CD14-positive monocyte (primary cell): ENCODE results near the gene TIGIT. TPM values are rescaled to one million over a fixed set of nuclear protein-coding genes. Genes with fewer than 3 reads are reported as not detected.

Experiments
- DNase-seq, 3 donors: peaks; one replicate each; pipeline ENCODE4 v3.0.0-alpha.2; 2011 to 2022
- H2AFZ ChIP-seq: 2 replicates; pipeline ENCODE4 v1.6.0; 2012; ENCODE audit warnings: mild to moderate bottlenecking, low read depth, low read length, inconsistent platforms; ENCODE audit not compliant: insufficient read depth, poor library complexity, severe bottlenecking
- H3K27ac ChIP-seq, 2 donors: 1 replicate in 1 of 2; 2 replicates in 1 of 2; pipeline ENCODE4 v1.5.1; 2012 to 2013; ENCODE audit warnings: low read length in 2 of 2, control low read depth in 1 of 2, inconsistent platforms in 1 of 2, low read depth in 1 of 2, mild to moderate bottlenecking in 1 of 2
- H3K27me3 ChIP-seq, 2 donors: one replicate each; pipeline versions ENCODE4 v1.6.0 to v1.6.1; 2011 to 2013; ENCODE audit warnings: low read length in 2 of 2; ENCODE audit not compliant: control insufficient read depth in 2 of 2, insufficient read depth in 2 of 2
- H3K36me3 ChIP-seq, 2 donors: replicated peaks in 1 of 2; 1 replicate in 1 of 2; 2 replicates in 1 of 2; pipeline versions ENCODE4 v1.5.1 to v1.6.1; 2012 to 2013; ENCODE audit warnings: low read length in 2 of 2, control low read depth in 1 of 2, inconsistent platforms in 1 of 2, mild to moderate bottlenecking in 1 of 2; ENCODE audit not compliant: insufficient read depth in 2 of 2, control insufficient read depth in 1 of 2
- H3K4me1 ChIP-seq, 2 donors: 1 replicate in 1 of 2; 2 replicates in 1 of 2; pipeline versions ENCODE4 v1.5.1 to v1.6.1; 2012 to 2013; ENCODE audit warnings: low read length in 2 of 2, control low read depth in 1 of 2, inconsistent platforms in 1 of 2, mild to moderate bottlenecking in 1 of 2, moderate library complexity in 1 of 2; ENCODE audit not compliant: insufficient read depth in 2 of 2, control insufficient read depth in 1 of 2
- H3K4me2 ChIP-seq: replicated peaks from 2 replicates; pipeline ENCODE3; 2012; ENCODE audit warnings: low read length, moderate library complexity, mild to moderate bottlenecking; ENCODE audit not compliant: poor library complexity, severe bottlenecking; ENCODE audit errors: extremely low read depth
- H3K4me3 ChIP-seq, 3 experiments: fragments of 200-600 bp in 1 of 3; sonication (generic) in 1 of 3; replicated peaks in 1 of 3; 1 replicate in 2 of 3; 2 replicates in 1 of 3; pipeline ENCODE4 v1.5.1; 2011 to 2013; ENCODE audit warnings: low read length in 3 of 3, mild to moderate bottlenecking in 3 of 3, control low read depth in 2 of 3, low read depth in 2 of 3, inconsistent platforms in 1 of 3, moderate library complexity in 1 of 3
- H3K79me2 ChIP-seq: 2 replicates; pipeline ENCODE4 v1.6.0; 2012; ENCODE audit warnings: mild to moderate bottlenecking, control low read depth, inconsistent platforms, low read length, moderate library complexity; ENCODE audit not compliant: insufficient read depth
- H3K9ac ChIP-seq: 2 replicates; pipeline ENCODE4 v1.6.0; 2017; ENCODE audit warnings: low read length, mild to moderate bottlenecking; ENCODE audit not compliant: insufficient read depth, poor library complexity, severe bottlenecking
- H3K9me3 ChIP-seq, 2 donors: replicated peaks in 1 of 2; 1 replicate in 1 of 2; 2 replicates in 1 of 2; pipeline versions ENCODE4 v1.5.1 to v1.6.1; 2012 to 2013; ENCODE audit warnings: low read length in 2 of 2, control low read depth in 1 of 2; ENCODE audit not compliant: control insufficient read depth in 1 of 2, insufficient read depth in 1 of 2
- H4K20me1 ChIP-seq: 2 replicates; pipeline ENCODE4 v1.6.0; 2012; ENCODE audit warnings: mild to moderate bottlenecking, low read length, control low read depth, moderate library complexity; ENCODE audit not compliant: insufficient read depth
- H3K27ac Mint-ChIP-seq, 7 donors: one replicate each; pipeline ENCODE4 v1.8.0; 2020; ENCODE audit warnings: mild to moderate bottlenecking in 7 of 7, mixed read lengths in 7 of 7, moderate library complexity in 6 of 7, inconsistent platforms in 2 of 7
- H3K27me3 Mint-ChIP-seq, 3 donors: one replicate each; pipeline ENCODE4 v1.8.0; 2021 to 2022; ENCODE audit warnings: low read depth in 3 of 3, mild to moderate bottlenecking in 3 of 3, mixed read lengths in 3 of 3, moderate library complexity in 3 of 3, inconsistent platforms in 1 of 3
- H3K36me3 Mint-ChIP-seq, 2 donors: one replicate each; pipeline ENCODE4 v1.8.0; 2020; ENCODE audit warnings: mixed read lengths in 2 of 2, inconsistent platforms in 1 of 2, mild to moderate bottlenecking in 1 of 2
- H3K4me1 Mint-ChIP-seq: one replicate; pipeline ENCODE4 v1.8.0; 2020; ENCODE audit warnings: mild to moderate bottlenecking, mixed read lengths
- H3K4me3 Mint-ChIP-seq, 2 donors: one replicate each; pipeline ENCODE4 v1.8.0; 2020; ENCODE audit warnings: mild to moderate bottlenecking in 2 of 2, mixed read lengths in 2 of 2, moderate library complexity in 1 of 2
- H3K9me3 Mint-ChIP-seq, 7 donors: one replicate each; pipeline ENCODE4 v1.8.0; 2020 to 2022; ENCODE audit warnings: mixed read lengths in 7 of 7, mild to moderate bottlenecking in 6 of 7, moderate library complexity in 6 of 7, inconsistent platforms in 2 of 7
- CTCF ChIP-seq: fragments of 200-600 bp; IDR thresholded peaks from one replicate; pipeline ENCODE4 v1.8.0; 2022; ENCODE audit warnings: antibody characterized with exemption, mild to moderate bottlenecking
- WGBS: methylation state at CpG from one replicate; pipeline ENCODE4 v1.1.5; 2013; ENCODE audit warnings: missing lambda C conversion rate; ENCODE audit not compliant: insufficient coverage; 5-methylcytosine and 5-hydroxymethylcytosine counted together
- intact Hi-C, 2 donors: fragments of 100-400 bp; cut with micrococcal nuclease; formaldehyde crosslinking; loops; one replicate each; pipeline versions ENCODE4 v1.15.0 to v1.15.1; 2023
- polyA plus RNA-seq, 3 donors: library from polyadenylated mRNA; depleted of rRNA in 1 of 3; unstranded in 2 of 3; stranded (reverse) in 1 of 3; fragments of 300-500 nt in 2 of 3; fragments of >200 nt in 1 of 3; fragmentation: Illumina TruSeq in 2 of 3; gene quantifications; 1 replicate in 2 of 3; 2 replicates in 1 of 3; pipeline ENCODE4 v1.2.3, GENCODE V29; 2012 to 2021

TIGIT gene
- polyA plus RNA-seq, 3 donors: 0.28 to 0.49 TPM; not detected in 1

GRCh38 chr3:114328345-114328744 lies 34.5 kb downstream of the TIGIT start:
- H3K9me3 ChIP-seq: no peaks in the 10 kb centered on the region

GRCh38 chr3:114329823-114330222 lies 36.0 kb downstream of the TIGIT start:
- Mint-ChIP-seq H3K4me1 (no peaks in the 10 kb centered on the region), H3K27me3 (no peaks in the 10 kb centered on the region), H3K9me3 (peaks cover 0 to 2% (median 0%) of the 10 kb centered on the region in 7 donors), H3K27ac (no peak overlapping the region), H3K36me3 (peaks cover 0 to 3% of the 10 kb centered on the region in 2 donors), H3K4me3 (no peak overlapping the region)
- TF ChIP-seq CTCF: no peak
- no peak overlapping the region for H3K9ac ChIP-seq
- no peaks in the 10 kb centered on the region for H4K20me1 ChIP-seq
- no peaks in the 10 kb centered on the region for H3K79me2 ChIP-seq
- H3K4me2 ChIP-seq: no peak overlapping the region
- 100% methylated on average over 1 of the region's 2 CpGs for WGBS
- no peaks in the 10 kb centered on the region for H3K4me1 ChIP-seq
- no peak for DNase-seq
- H3K36me3 ChIP-seq: no peaks in the 10 kb centered on the region
- intact Hi-C loops: no loop called here
- H2AFZ ChIP-seq: no peak overlapping the region
- no peaks in the 10 kb centered on the region for H3K9me3 ChIP-seq
- H3K27me3 ChIP-seq: no peaks in the 10 kb centered on the region
- H3K27ac ChIP-seq: no peak overlapping the region
- H3K4me3 ChIP-seq: no peak overlapping the region

More at GRCh38 chr3:114328345-114328744, 34.5 kb downstream of the TIGIT start:
- H4K20me1 ChIP-seq: no peaks in the 10 kb centered on the region
- H2AFZ ChIP-seq: no peak overlapping the region
- H3K27ac Mint-ChIP-seq: no peak overlapping the region
- peaks cover 0 to 2% (median 0%) of the 10 kb centered on the region in 7 donors for H3K9me3 Mint-ChIP-seq
- H3K36me3 Mint-ChIP-seq: peaks cover 0 to 3% of the 10 kb centered on the region in 2 donors
- H3K9ac ChIP-seq: no peak overlapping the region
- H3K4me3 Mint-ChIP-seq: no peak overlapping the region
- H3K36me3 ChIP-seq: no peaks in the 10 kb centered on the region
- no peak overlapping the region for H3K4me3 ChIP-seq
- no peaks in the 10 kb centered on the region for H3K4me1 Mint-ChIP-seq
- WGBS: no CpG with 5 or more reads among the region's 3 CpGs
- no peaks in the 10 kb centered on the region for H3K4me1 ChIP-seq
- H3K4me2 ChIP-seq: no peak overlapping the region
- no peak for DNase-seq
- intact Hi-C loops: no loop called here
- H3K27me3 Mint-ChIP-seq: no peaks in the 10 kb centered on the region
- no peak for TF ChIP-seq CTCF
- no peaks in the 10 kb centered on the region for H3K79me2 ChIP-seq
- no peak overlapping the region for H3K27ac ChIP-seq
- H3K27me3 ChIP-seq: no peaks in the 10 kb centered on the region
